GM19467 (cell line): Measurements from ENCODE around the gene LINGO3.
"Not testable (repeated sequence)": the region's sequence is repeated elsewhere in the genome, so short reads cannot be mapped to it uniquely, and the experiment has no call there.

Source experiments
- ATAC-seq: cut with Tn5 transposase; IDR thresholded peaks from one replicate; pipeline ENCODE4 v1.9.1; 2021; ENCODE audit warnings: mild to moderate bottlenecking, moderate library complexity; ENCODE audit not compliant: unreplicated experiment

The LINGO3 gene

DNA sequence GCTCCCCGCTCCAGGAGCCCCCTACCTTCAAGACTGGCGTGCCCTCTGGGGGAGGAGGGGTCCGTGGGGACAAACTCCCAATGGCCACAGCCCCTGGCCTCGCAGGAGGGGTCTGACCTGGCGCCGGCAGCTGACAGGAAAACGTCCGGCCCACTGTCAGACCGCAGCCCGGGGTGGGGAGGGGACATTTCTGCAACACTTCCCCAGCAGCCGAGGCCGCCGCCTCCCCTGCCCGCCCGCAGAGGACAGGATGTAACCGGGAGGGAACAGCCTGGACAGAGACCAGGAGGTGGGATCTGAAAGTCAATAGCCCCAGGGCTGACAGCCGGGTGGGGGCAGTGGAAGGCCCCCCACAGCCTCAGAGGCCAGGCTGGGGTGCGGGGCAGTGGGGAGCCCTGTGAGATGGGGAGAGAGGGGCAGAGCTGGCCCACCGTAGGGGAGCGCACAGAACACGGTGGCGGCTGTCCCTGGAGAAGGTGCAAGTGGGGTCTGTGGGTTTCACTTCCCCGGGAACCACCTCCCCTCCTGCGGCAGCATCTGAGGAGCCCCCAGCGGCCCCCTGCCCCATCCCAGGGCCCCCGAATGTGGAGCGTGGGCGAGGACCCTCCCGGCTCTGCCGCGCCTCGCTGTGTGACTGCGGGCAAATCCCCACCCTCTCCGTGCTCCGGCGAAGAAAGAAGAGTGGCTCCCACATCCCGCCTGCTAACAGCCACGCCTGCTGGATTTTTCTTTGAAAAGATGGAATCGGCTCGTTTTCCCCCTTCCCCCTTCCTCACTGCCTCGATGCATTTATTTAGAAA is 25.7 kb downstream of the LINGO3 start, which contains the start of gene PEAK3:
Gene PEAK3, minus strand, starts transcription at position 114 of the 800 bp plus-strand sequence. CDS start 1,244 bp downstream, outside the sequence.
- ATAC-seq = no peak

DNA sequence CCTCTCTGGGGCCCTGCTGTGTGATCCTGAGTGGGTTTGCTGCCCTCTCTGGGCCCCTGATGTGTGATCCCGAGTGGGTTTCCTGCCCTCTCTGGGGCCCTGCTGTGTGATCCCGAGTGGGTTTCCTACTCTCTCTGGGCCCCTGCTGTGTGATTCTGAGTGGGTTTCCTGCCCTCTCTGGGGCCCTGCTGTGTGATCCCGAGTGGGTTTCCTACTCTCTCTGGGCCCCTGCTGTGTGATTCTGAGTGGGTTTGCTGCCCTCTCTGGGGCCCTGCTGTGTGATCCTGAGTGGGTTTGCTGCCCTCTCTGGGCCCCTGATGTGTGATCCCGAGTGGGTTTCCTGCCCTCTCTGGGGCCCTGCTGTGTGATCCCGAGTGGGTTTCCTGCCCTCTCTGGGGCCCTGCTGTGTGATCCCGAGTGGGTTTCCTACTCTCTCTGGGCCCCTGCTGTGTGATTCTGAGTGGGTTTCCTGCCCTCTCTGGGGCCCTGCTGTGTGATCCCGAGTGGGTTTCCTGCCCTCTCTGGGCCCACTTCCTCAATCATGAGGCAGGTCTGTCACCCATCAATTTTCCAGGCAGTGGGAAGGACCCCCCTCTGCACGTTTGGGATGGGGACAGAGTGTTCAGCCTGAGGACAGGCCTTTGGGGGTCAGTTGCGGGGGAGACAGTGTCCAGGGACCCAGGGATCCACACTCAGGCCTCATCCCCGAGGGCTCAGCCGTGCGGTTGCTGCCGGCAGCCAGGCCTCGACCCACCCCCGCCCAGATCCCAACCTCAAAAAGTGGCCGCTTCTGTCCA is 26.5 kb downstream of the LINGO3 start:
- ATAC-seq = not testable (repeated sequence)

DNA sequence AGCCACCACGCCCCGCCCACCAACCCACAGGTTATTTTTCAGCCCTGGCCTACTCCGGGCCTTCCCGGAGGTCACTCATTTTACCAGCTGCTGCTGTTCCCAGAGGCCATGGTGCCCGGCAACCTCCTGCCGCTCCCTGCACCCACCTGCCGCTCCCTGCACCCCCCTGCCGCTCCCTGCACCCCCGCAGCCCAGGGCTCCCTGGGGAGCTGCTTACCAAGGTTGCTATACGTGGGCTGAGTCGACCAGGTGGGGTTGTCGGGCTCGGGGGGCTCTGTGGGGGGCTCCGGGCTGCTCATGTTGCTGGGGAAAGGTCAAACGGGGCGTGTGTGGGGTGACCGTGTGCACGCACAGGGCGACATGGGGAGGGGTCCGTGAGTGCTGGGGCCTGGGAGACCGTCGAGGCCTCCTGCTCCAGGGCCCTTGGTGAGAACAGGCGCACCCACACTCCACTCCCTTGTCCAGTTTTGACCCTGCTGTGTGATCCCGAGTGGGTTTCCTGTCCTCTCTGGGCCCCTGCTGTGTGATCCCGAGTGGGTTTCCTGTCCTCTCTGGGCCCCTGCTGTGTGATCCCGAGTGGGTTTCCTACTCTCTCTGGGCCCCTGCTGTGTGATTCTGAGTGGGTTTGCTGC is 27.2 kb downstream of the LINGO3 start:
- ATAC-seq = no peak

DNA sequence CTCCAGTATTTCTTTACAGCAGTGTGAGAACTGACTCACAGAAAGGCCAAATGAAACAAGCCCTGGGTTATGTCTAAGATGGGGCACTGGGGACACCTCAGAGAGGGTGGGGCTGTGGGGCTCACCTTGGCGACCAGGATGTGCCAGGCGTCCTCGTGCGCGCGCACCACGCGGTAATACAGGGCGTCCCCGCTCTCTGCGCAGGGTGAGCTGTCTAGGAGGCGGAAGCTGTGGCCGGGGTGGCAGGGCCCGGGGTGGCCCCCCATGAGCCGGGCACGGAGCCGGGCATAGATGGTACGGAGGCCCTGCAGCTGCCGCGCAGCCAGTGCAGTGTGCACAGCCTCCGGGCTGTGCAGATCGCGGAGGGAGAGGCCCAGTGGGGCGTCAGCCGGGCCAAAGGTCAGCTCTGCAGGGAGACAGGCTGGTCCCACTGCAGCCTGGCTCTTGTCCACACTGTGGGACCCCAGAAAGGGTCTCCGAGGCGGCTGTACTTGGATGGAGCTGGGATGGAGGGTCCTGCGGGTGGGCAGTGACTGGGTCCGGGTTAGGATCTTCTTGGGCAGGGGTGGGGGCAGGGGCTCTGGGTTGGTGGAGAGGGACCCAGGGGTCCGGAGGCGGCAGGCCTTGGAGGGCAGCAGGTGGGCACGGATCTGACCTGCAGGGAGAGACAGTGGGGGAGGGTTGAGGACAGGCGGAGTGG is 29.3 kb downstream of the LINGO3 start:
- no peak for ATAC-seq

DNA sequence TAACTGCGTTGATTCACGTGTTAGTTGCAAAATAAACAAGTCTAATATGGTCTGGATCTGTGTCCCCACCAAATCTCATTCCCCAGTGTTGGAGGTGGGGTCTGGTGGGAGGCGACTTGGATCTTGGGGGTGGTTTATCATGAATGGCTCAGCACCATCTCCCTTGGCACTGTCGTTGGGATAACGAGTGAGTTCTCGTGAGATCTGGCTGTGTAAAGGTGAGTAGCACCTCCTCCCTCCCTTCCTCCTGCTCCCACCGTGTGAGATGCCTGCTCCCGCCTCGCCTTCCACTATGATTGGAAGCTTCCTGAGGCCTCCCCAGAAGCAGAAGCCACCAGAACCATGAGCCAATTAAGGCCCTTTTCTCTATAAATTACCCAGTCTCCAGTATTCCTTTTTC is 30.8 kb downstream of the LINGO3 start:
- ATAC-seq = no peak

DNA sequence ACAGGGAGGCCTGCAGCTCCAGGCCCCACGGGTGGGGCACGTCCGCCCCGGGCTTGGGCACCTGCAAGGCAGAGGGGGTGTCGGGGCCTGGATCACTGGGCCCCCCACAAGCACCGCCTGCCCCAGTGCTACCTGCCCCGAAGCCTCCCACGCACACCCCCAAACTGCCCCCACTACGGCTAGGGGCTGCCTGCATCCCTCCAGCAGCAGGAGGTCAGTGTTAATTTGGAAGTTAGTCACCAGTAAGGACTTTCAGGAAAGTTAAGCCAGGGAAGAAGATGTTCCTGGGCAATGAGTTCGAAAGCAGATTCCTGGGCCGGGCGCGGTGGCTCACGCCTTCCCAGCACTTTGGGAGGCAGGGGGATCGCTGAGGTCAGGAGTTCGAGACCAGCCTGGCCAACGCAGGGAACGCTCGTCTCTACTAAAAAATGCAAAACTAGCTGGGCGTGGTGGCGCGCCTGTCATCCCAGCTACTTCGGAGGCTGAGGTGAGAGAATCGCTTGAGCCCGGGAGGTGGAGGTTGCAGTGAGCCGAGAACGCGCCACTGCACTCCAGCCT is 31.4 kb downstream of the LINGO3 start:
- ATAC-seq = no peak

DNA sequence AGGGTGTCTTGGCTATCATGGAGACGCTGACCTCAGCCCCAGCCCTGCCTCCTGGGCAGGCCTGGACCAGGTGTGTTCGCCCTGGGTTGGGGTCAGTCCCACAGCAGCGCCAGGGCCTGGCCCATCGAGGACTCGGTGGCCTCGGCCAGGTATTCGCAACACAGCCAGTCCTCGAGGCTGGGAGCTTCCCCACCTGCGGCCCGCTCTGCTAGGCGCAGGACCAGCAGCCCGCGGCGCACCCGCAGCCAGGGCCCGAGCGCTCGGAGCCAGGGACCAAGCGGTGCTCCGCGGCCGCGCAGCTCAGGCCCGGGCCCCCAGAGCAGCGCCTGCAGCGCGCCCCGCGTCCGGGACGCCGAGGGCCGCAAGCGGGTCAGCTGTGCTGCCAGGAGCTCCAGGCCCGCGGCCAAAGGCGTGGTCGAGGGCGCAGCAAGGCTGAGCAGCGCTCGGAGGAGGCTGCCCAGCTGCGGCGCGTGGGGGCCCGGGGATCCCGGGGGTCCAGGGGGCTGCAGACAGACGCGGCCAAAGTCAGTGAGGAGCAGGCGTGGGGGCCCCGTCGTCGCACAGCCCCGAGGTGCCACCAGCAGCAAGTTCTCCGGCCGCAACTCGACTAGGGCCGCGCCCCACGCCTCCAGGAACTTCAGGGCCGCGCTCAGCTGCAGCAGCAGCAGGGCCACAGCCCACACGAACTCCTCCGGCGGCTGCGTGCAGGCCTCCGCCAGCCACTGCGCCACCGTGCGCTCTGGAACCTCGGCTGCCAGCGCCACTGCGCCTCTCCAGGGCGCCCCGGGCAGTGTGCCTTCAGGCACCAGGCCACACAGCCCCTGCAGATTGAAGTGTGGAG is 32.1 kb downstream of the LINGO3 start:
- ATAC-seq = no peak

DNA sequence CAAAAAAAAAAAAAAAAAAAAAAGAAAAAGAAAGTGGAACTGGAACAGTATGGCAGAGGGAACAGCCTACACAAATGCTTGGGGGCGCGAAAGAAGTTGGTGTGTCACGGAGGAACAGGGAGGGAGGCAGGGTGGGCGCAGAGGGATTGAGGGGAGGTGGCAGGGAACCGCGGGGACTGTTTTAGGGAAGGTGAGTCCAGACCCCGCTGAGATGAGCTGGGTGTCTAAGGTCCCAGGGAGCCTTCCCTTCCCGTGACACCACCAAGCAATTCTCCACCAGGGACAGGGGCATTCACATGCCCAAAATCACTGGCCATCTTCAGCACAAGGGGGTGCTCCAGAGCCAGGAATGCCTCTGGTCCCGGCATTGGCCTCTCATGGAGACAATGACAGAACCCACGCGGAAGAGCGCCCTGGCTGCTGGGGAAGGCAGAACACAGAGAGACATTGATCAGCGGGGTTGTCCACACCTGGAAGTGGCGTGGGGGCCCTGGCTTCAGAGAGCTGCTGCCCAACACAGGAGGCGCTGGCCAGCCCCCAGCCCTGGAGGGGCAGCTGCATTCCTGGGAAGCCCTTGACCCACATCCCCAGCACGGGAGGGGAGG is 32.9 kb downstream of the LINGO3 start:
- ATAC-seq = no peak

DNA sequence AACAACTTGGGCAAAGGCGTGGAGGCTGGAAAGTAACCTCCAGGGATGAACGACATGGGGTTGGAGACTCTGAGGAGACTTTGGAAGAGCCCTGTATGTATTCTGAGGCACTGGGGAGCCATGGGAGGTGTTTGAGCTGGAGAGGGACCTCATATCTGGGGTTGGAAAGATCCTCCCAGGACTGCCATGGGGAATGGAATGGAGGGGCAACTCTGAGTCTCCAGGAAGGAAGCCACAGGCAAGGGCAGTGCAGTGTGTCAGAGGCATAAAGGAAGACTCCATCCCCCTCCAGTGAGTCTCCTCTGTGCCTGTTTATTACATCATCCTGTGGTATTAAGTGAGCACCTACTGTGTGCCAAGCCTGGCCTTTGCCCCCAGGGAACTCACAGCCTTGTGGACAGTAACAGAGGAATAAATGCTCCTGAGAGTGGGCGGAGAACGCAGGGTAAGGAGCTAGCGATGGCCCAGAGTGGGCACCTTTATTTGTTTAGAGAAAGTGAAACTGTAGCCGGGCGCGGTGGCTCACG is 33.7 kb downstream of the LINGO3 start:
- no peak for ATAC-seq

DNA sequence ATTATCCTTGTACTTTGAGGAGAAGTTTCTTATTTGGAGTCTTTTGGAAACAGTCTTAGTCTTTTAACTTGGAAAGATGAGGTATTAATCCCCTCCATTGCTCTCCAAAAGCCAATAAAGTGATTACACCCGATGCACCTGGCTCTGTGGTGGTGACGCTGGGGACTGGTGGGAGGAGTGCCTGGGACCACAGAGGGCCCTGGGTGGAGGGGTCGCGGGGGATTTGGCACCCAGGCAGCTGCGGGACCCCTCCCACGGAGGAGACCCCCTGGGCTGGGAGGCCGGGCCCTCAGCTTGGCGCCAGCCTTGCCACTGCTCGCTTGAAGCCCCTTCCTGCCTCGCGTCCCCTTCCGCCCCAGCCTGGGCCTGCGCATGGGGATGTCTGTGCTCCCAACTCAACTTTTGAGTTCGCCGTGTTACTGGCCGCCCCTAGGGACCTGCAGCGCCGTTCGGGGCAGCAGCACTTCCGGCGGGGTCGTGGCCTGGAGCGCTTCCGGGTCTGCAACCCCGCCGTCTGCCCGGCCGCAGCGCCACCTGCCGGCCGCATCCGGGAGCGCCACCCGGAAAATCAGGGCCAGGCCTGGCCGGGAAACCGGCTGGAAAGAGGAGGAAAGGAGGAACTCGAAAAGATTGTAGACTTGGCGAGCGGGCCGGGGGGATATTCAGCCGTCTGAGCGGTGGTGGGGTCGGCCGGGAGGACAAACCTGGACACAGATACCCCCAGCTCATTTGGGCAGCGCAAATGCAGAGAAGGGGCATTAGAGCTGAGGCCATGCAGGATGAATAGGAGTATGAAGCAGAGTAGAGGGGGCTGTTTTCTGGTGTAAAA is 34.4 kb downstream of the LINGO3 start:
- ATAC-seq = peak; percentile 28

DNA sequence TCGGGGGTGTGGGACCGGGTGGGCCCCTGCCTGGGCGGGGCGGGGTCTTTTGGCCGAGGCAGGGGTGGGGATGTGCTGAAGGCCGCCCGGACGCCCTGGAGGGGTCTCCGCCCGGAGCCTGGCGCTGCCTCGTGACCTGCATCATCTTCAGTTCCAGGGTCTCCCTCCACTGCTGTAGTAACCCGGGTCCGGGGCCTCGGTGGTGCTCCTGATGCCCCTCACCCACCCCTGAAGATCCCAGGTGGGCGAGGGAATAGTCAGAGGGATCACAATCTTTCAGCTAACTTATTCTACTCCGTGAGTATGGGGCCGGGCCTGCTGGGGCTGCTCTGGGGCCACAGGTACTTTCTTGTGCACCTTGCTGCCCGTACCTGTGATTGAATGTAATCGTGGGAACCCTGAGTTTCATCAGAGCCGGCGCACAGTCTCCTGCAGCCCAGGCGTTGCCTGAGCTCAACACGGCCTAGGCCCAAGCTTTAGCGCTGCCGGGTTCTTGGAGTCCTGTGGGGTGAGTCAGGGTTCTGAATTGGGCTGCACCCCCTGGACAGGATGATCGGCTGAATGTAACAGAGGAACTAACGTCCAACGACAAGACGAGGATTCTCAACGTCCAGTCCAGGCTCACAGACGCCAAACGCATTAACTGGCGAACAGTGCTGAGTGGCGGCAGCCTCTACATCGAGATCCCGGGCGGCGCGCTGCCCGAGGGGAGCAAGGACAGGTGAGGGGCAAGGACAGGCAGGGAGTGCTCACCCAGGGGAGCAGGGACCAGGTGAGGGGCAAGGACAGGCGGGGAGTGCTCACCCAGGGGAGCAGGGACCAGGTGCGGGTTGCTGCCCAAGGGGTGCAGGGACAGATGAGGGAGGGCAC is 36.5 kb downstream of the LINGO3 start:
- no peak for ATAC-seq

DNA sequence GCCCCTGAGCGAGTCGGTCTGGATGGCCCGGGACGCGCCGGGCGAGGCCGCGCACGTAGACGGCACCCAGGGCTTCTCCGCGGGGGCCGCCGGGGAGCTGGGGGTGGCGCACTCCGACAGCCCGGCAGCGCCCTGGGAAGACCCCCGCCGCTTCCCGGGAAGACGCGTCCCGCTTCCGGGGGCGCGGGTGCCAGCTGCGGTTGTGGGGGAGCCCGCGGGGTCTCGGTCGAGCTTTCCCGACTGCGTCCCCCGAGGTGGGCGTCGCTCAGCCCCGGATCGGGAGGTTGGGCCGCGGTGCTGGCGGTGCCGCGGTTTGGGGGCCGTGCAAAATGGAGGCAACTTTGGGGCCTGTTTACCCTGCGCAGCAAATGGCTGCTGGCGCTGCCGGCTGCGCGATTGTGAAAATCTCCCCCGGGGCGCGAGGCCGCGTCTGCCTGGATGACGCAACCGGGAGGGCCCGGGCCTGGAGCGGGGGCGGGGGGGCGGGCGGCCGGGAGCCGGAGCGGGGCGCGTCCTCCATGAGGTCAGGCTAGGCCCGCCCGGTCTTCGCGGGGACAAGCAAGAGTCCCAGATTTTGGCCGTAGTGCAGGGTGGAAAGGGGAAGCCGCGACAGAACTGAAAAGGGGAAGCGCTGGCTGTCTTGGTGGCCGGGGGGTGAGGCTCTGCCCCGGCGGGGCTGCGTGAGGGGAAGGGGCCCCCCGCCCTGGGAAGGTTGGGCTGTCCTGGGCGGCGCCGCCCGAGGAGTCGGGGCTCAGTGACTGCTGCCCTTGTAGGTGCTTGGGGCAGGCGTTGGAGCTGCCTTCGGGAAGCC is 37.3 kb downstream of the LINGO3 start:
- ATAC-seq = no peak

DNA sequence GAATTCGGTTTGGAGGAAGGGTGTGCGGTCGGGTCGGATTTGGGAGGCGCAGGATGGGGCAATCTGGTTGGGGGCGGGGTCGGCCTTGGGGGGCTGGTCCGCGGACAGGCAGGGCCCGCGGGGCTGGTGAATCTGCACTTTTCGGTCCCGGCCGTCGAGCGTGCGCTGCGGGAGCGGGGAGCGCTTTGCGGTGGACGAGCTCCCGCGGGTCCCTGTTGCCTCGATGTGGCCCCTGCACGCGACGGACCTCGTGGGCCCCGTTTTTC is 37.9 kb downstream of the LINGO3 start:
- no peak for ATAC-seq

DNA sequence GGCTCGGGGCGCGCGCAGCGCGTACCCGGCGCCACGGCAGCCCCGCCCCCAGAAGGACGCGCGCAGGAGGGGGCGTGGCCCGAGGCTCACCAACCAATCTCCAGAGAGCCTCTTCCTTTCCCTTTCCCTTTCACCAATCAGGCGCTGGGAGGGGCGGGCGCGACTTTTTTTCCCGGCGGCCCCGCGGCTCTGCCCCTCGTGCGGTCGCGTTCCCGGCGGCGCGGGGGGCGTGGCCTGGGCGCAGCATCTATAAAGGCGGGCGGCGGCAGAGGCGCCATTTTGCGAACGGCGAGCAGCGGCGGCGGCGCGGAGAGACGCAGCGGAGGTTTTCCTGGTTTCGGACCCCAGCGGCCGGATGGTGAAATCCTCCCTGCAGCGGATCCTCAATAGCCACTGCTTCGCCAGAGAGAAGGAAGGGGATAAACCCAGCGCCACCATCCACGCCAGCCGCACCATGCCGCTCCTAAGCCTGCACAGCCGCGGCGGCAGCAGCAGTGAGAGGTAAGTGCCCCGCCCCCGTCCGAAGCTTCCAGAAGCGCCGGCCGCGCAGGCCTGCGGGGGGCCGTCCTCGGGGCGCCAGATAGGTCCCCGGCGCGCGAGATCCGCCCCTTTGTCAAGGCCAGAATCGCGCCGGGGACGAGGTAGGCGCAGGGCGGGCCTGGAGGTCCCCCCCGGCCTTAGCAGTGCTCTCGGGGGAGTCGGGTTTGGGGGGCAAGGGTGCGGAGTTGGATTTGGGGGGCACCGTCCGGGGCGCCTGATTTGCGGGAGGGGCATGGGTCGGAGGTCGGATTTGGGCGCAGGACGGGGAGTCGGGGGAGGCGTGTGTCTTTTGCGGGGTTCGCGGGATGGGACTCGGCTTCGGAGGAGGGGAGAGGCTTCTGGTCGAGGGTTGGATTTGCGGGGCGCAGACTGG is 38.5 kb downstream of the LINGO3 start:
- ATAC-seq = peak; percentile 46

DNA sequence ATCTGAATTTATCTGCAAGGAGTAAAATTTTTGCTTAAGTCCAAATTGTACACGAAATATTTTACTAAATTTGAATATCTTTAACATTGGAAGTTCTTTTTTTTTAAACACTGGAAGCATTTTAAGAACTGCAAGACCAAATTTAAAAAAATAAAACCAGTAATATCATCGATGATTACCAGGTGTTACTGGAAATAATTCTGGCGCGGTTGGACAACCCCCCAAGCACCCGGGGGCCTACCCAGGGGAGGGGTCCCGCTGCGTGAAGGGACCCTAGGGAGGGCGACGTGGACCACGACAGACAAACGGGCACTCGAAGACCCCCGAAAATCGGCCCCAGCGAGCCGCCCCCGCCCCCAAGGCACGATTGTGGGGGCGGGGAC is 39.1 kb downstream of the LINGO3 start:
- no peak for ATAC-seq

DNA sequence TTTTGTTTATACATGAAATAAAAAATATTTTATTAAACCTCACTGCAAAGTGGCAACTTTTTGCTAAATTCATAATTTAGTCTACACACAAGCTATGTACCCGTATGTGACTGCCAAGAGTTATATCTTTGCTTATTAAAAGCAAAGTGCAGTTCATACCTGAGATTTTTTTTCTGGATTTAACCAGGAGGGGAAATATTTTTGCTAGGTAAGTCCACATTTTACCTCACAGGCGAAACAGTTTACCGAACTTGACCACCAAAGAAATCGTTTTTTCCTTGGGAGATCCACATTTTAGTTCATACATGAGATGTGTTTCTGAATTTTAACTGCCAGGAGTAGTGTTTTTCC is 39.5 kb downstream of the LINGO3 start:
- no peak for ATAC-seq
